Left lung (tissue), 10 donors: ENCODE data around the gene CDKN3. TPM values are rescaled to one million over a fixed set of nuclear protein-coding genes. Genes with fewer than 3 reads are reported as not detected.
"Not testable (repeated sequence)": the region's sequence is repeated elsewhere in the genome, so short reads cannot be mapped to it uniquely, and the experiment has no call there.

Source experiments
- ATAC-seq: fragments of 200-7000 bp; cut with Tn5 transposase; one replicate; pipeline ENCODE4 v1.9.1; 2020; ENCODE audit warnings: moderate library complexity
- DNase-seq, 4 donors: peaks; one replicate each; pipeline ENCODE4 v3.0.0-alpha.2; 2013 to 2020
- H3K27ac ChIP-seq, 2 donors: fragments of 200-600 bp; sonication (generic) in 1 of 2; one replicate each; pipeline versions ENCODE4 v1.5.0 to v1.8.0; 2020 to 2021
- H3K27me3 ChIP-seq, 2 donors: fragments of 200-600 bp; sonication (generic) in 1 of 2; one replicate each; pipeline versions ENCODE4 v1.5.0 to v1.8.0; 2020 to 2021
- H3K36me3 ChIP-seq, 2 donors: fragments of 200-600 bp; sonication (generic) in 1 of 2; one replicate each; pipeline versions ENCODE4 v1.5.0 to v1.8.0; 2020 to 2021
- H3K4me1 ChIP-seq, 2 donors: fragments of 200-600 bp; one replicate each; pipeline ENCODE4 v1.8.0; 2021
- H3K4me3 ChIP-seq, 2 donors: fragments of 200-600 bp; sonication (generic) in 1 of 2; one replicate each; pipeline versions ENCODE4 v1.5.0 to v1.8.0; 2020 to 2021; ENCODE audit warnings: mild to moderate bottlenecking in 1 of 2
- H3K9me3 ChIP-seq, 2 donors: fragments of 200-600 bp; sonication (generic) in 1 of 2; one replicate each; pipeline versions ENCODE4 v1.5.0 to v1.8.0; 2020 to 2021
- CTCF ChIP-seq, 2 donors: fragments of 200-600 bp; sonication (generic) in 1 of 2; IDR thresholded peaks; one replicate each; pipeline versions ENCODE4 v1.5.0 to v1.8.0; 2021; ENCODE audit warnings: antibody characterized with exemption in 2 of 2
- intact Hi-C, 2 donors: fragments of 100-400 bp; cut with DNase I; formaldehyde crosslinking; loops; one replicate each; pipeline versions ENCODE4 v1.11.2 to v1.14.2; 2022
- polyA plus RNA-seq, 6 donors: library from polyadenylated mRNA; unstranded; fragments of 120-200 nt; gene quantifications; one replicate each; pipeline ENCODE4 v1.2.1, GENCODE V29; 2013; ENCODE audit not compliant: insufficient read length in 6 of 6
- total RNA-seq, 2 donors: library from RNA; stranded (reverse); fragmentation: NEBNext Ultra II Directional; extraction: Animal tissue kit (Norgen Biotek cat#: 25700); gene quantifications; one replicate each; pipeline ENCODE4 v1.2.1, GENCODE V29; 2021
- donor health status: DM: no; HTN: yes; CAD: no.
- donor health status: DM: no; HTN: no; CAD: no.

Gene CDKN3
- total and polyA plus RNA-seq, 8 donors = 2.7 to 38.7 (median 20.2) TPM

GRCh38 chr14:54457609-54457996 lies 60.8 kb downstream of the CDKN3 start:
- Histone ChIP-seq H3K36me3 (no peaks in the 10 kb centered on the region), H3K4me1 (no peaks in the 10 kb centered on the region), H3K9me3 (peaks cover 0 to 7% of the 10 kb centered on the region in 2 donors), H3K27ac (no peak overlapping the region), H3K27me3 (no peaks in the 10 kb centered on the region), H3K4me3 (no peak overlapping the region)
- intact Hi-C loops = no loop called here
- ATAC-seq (no peak), DNase-seq (no peak)
- TF ChIP-seq CTCF (IDR thresholded peaks at IDR 0.05) = no peak

DNA sequence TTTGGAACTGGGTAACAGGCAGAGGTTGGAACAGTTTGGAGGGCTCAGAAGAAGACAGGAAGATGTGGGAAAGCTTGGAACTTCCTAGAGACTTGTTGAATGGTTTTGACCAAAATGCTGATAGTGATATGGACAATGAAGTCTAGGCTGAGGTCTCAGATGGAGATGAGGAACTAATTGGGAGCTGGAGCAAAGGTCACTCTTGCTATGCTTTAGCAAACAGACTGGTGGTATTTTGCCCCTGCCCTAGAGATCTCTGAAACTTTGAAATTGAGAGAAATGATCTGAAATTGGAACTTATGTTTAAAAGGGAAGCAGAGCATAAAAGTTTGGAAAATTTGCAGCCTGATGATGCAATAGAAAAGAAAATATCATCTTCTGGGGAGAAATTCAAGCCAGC lies 61.7 kb downstream of the CDKN3 start:
- H3K27ac ChIP-seq, H3K4me1 ChIP-seq, H3K9me3 ChIP-seq, ATAC-seq, H3K36me3 ChIP-seq, H3K27me3 ChIP-seq, H3K4me3 ChIP-seq, DNase-seq, intact Hi-C loops: not testable (repeated sequence)

DNA sequence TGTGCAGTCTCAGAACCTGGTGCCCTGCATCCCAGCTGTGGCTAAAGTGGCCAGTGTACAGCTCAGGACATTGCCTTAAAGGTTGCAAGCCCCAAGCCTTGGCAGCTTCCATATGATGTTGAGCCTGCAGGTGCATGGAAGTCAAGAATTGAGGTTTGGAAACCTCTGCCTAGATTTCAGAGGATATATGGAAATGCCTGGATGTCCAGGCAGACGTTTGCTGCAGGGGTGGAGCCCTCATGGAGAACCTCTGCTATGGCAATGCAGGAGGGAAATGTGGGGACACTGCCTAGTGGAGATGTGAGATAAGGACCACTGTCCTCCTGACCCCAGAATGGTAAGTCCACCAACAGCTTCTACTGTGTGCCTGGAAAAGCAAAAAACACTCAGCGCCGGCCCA lies 62.3 kb downstream of the CDKN3 start:
- no peaks in the 10 kb centered on the region for H3K27me3 ChIP-seq
- TF ChIP-seq CTCF (IDR thresholded peaks at IDR 0.05) = no peak
- DNase-seq (no peak), ATAC-seq (no peak)
- no peak overlapping the region for H3K27ac ChIP-seq
- intact Hi-C loops = no loop called here
- H3K4me1 ChIP-seq = no peaks in the 10 kb centered on the region
- no peak overlapping the region for H3K4me3 ChIP-seq
- H3K9me3 ChIP-seq = peaks cover 0 to 7% of the 10 kb centered on the region in 2 donors
- H3K36me3 ChIP-seq = no peaks in the 10 kb centered on the region

- Histone ChIP-seq H3K4me1 (no peaks in the 10 kb centered on the region), H3K27ac (no peak overlapping the region), H3K4me3 (no peak overlapping the region), H3K36me3 (no peaks in the 10 kb centered on the region), H3K27me3 (no peaks in the 10 kb centered on the region), H3K9me3 (peaks cover 0 to 10% of the 10 kb centered on the region in 2 donors)
- DNase-seq = no peak
- intact Hi-C loops = no loop called here
- no peak for ATAC-seq
- no peak for TF ChIP-seq CTCF (IDR thresholded peaks at IDR 0.05)
These were observed 65.2 kb downstream of the CDKN3 start for GRCh38 chr14:54462048-54462447.

DNA sequence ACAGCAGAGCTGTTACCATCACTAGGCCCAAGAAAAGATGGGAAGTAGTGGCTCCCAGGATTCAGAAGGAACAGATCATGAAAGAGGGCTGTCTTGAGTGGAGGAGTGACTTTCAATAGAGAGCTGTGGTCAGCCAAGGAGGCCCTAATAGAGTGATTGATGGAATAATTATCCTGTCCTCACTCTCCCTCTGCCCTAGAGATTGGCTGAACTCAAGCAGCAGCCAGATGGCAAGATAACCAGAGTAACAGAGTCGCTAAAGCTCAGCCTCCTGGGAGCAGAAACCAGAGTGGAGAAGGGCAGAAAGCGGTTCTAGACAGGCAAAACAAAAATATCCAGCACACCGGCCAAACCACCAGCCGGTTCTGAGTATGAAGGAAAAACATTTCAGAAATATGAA lies 68.8 kb downstream of the CDKN3 start:
- no peak for TF ChIP-seq CTCF (IDR thresholded peaks at IDR 0.05)
- no peak for ATAC-seq
- intact Hi-C loops = no loop called here

DNA sequence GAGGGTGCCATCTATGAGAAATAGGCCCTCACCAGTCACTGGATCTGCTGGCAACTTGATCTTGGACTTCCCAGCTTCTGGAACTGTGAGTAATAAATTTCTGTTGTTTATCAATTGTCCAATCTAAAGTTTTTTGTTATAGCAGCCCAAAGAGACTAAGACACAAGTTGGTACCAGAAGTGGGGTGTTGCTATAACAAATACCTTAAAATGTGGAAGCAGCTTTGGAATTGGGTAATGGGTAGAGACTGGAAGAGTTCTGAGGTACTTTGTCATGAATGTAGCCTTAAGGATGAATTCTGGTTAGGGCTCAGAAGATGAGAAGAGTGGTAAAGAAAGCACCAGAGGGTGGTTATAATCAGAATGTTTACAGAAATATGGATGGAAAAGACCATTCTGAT lies 70.5 kb downstream of the CDKN3 start:
- Histone ChIP-seq H3K9me3 (peaks cover 0 to 14% of the 10 kb centered on the region in 2 donors), H3K4me1 (no peaks in the 10 kb centered on the region), H3K27me3 (no peaks in the 10 kb centered on the region), H3K36me3 (peaks cover 0 to 11% of the 10 kb centered on the region in 2 donors), H3K4me3 (no peak overlapping the region), H3K27ac (no peak overlapping the region)
- intact Hi-C loops = no loop called here
- DNase-seq (no peak), ATAC-seq (no peak)
- no peak for TF ChIP-seq CTCF (IDR thresholded peaks at IDR 0.05)

More for the DNA sequence above, 68.8 kb downstream of the CDKN3 start:
- no peak overlapping the region for H3K4me3 ChIP-seq
- H3K4me1 ChIP-seq = no peaks in the 10 kb centered on the region
- H3K27me3 ChIP-seq = no peaks in the 10 kb centered on the region
- no peak overlapping the region for H3K27ac ChIP-seq
- DNase-seq = no peak
- H3K36me3 ChIP-seq = peaks cover 0 to 5% of the 10 kb centered on the region in 2 donors
- H3K9me3 ChIP-seq = peaks cover 0 to 14% of the 10 kb centered on the region in 2 donors
